ENCODE results near the gene IGFBP2. TPM values are rescaled to one million over a fixed set of nuclear protein-coding genes. Genes with fewer than 3 reads are reported as not detected.

Gene IGFBP2
- total and polyA plus RNA-seq, 2 donors (not counting 1 experiment from before 2014, with no cell fraction given) = not detected

- Histone ChIP-seq H3K4me2 (replicated peaks; ENCODE audit: low read depth, low read length, poor library complexity, severe bottlenecking) (peak overlapping the region; percentile 61), H3K4me1 (ENCODE audit: control insufficient read depth in 2 of 2, insufficient read depth in 2 of 2, low read length in 2 of 2) (peaks cover 25 to 30% of the 10 kb centered on the region in 2 donors), H3K4me3 (ENCODE audit: control extremely low read depth in 1 of 5, extremely low read depth in 1 of 5, insufficient read depth in 1 of 5, low read depth in 2 of 5, low read length in 4 of 5) (peak overlapping the region in 3 of 5 experiments; percentile 12 to 50 (median 30)), H3K79me2 (ENCODE audit: control insufficient read depth, insufficient read depth, low read length) (no peaks in the 10 kb centered on the region), H3K27ac (ENCODE audit: low read length in 2 of 2) (no peak overlapping the region), H3K9me3 (ENCODE audit: control extremely low read depth in 1 of 3, control insufficient read depth in 2 of 3, insufficient read depth in 1 of 3, low read length in 2 of 3) (peaks cover 0 to 7% (median 0%) of the 10 kb centered on the region in 3 donors), H4K20me1 (ENCODE audit: control insufficient read depth, insufficient read depth, low read length, poor library complexity, severe bottlenecking) (no peaks in the 10 kb centered on the region), H3K36me3 (replicated peaks in 1 of 2; ENCODE audit: control extremely low read depth in 1 of 2, control insufficient read depth in 1 of 2, extremely low read depth in 1 of 2, insufficient read depth in 2 of 2, low read length in 1 of 2) (no peaks in the 10 kb centered on the region), H3K27me3 (replicated peaks in 1 of 4; ENCODE audit: control extremely low read depth in 1 of 4, control insufficient read depth in 3 of 4, insufficient read depth in 4 of 4, low read length in 3 of 4) (peaks cover 0 to 75% (median 41%) of the 10 kb centered on the region in 4 experiments), H2AFZ (ENCODE audit: insufficient read depth, low read depth, low read length, poor library complexity, severe bottlenecking) (no peak overlapping the region), H3K9ac (ENCODE audit: low read length) (no peak overlapping the region)
- intact Hi-C loops (cut with micrococcal nuclease) = no loop called here
- Mint-ChIP-seq H3K27ac (no peak overlapping the region), H3K4me3 (peak overlapping the region; percentile 64), H3K4me1 (peaks cover 24% of the 10 kb centered on the region), H3K27me3 (peaks cover 58% of the 10 kb centered on the region), H3K9me3 (ENCODE audit: insufficient read depth) (no peaks in the 10 kb centered on the region)
- no peak for TF ChIP-seq EZH2 (IDR thresholded peaks at IDR 0.05; ENCODE audit: borderline replicate concordance, insufficient read depth, low read depth, low read length, poor library complexity, severe bottlenecking)
- no peak for TF ChIP-seq CTCF (IDR thresholded peaks at IDR 0.05)
- POLR2A ChIA-PET = no interaction called here
- DNase-seq (no peak), ATAC-seq (ENCODE audit: low read depth) (no peak)
- CTCF ChIA-PET = interaction anchor here (0.7 kb wide), 2 partner anchors 10 to 819 kb away, joined by 3 read pairs; no protein-coding TSS in a partner anchor
- WGBS (ENCODE audit: insufficient coverage) = 0% methylated on average over 1 of the region's 15 CpGs
Observed at GRCh38 chr2:216693414-216694080, 60.3 kb downstream of the IGFBP2 start.

GRCh38 chr2:216694082-216694825, 61.0 kb downstream of the IGFBP2 start:
- Histone ChIP-seq H2AFZ (ENCODE audit: insufficient read depth, low read depth, low read length, poor library complexity, severe bottlenecking) (no peak overlapping the region), H3K9me3 (ENCODE audit: control extremely low read depth in 1 of 3, control insufficient read depth in 2 of 3, insufficient read depth in 1 of 3, low read length in 2 of 3) (peaks cover 0 to 7% (median 0%) of the 10 kb centered on the region in 3 donors), H3K79me2 (ENCODE audit: control insufficient read depth, insufficient read depth, low read length) (no peaks in the 10 kb centered on the region), H3K27me3 (replicated peaks in 1 of 4; ENCODE audit: control extremely low read depth in 1 of 4, control insufficient read depth in 3 of 4, insufficient read depth in 4 of 4, low read length in 3 of 4) (peaks cover 0 to 71% (median 38%) of the 10 kb centered on the region in 4 experiments), H3K4me3 (ENCODE audit: control extremely low read depth in 1 of 5, extremely low read depth in 1 of 5, insufficient read depth in 1 of 5, low read depth in 2 of 5, low read length in 4 of 5) (no peak overlapping the region), H3K4me2 (replicated peaks; ENCODE audit: low read depth, low read length, poor library complexity, severe bottlenecking) (peak overlapping the region; percentile 61), H3K4me1 (ENCODE audit: control insufficient read depth in 2 of 2, insufficient read depth in 2 of 2, low read length in 2 of 2) (peaks cover 25 to 30% of the 10 kb centered on the region in 2 donors), H4K20me1 (ENCODE audit: control insufficient read depth, insufficient read depth, low read length, poor library complexity, severe bottlenecking) (no peaks in the 10 kb centered on the region), H3K9ac (ENCODE audit: low read length) (no peak overlapping the region), H3K36me3 (replicated peaks in 1 of 2; ENCODE audit: control extremely low read depth in 1 of 2, control insufficient read depth in 1 of 2, extremely low read depth in 1 of 2, insufficient read depth in 2 of 2, low read length in 1 of 2) (no peaks in the 10 kb centered on the region), H3K27ac (ENCODE audit: low read length in 2 of 2) (no peak overlapping the region)
- intact Hi-C loops (cut with micrococcal nuclease) = no loop called here
- peaks cover 24% of the 10 kb centered on the region for H3K4me1 Mint-ChIP-seq
- 3% methylated on average over 44 of the region's 59 CpGs for WGBS (ENCODE audit: insufficient coverage)
- POLR2A ChIA-PET = no interaction called here
- DNase-seq (peak; percentile 18), ATAC-seq (ENCODE audit: low read depth) (no peak)
- CTCF ChIA-PET = no interaction called here
- H3K27me3 Mint-ChIP-seq = peaks cover 52% of the 10 kb centered on the region
- no peak overlapping the region for H3K4me3 Mint-ChIP-seq
- no peak for TF ChIP-seq CTCF (IDR thresholded peaks at IDR 0.05)
- peak; percentile 43 for TF ChIP-seq EZH2 (IDR thresholded peaks at IDR 0.05; ENCODE audit: borderline replicate concordance, insufficient read depth, low read depth, low read length, poor library complexity, severe bottlenecking)
- no peak overlapping the region for H3K27ac Mint-ChIP-seq
- no peaks in the 10 kb centered on the region for H3K9me3 Mint-ChIP-seq (ENCODE audit: insufficient read depth)
